Central memory CD8-positive, alpha-beta T cell (primary cell): ENCODE data around the gene CCNQ.

Source experiments
- ATAC-seq: fragments of 150-1000 bp; cut with Tn5 transposase; replicated peaks from 2 replicates; pipeline ENCODE4 v1.10.0; 2022; ENCODE audit warnings: mild to moderate bottlenecking, moderate FRiP score, moderate number of reproducible peaks; ENCODE audit not compliant: poor library complexity, severe bottlenecking; ENCODE audit errors: extremely low read depth
- DNase-seq, 2 donors: peaks; one replicate each; pipeline ENCODE4 v3.0.0; 2021; ENCODE audit warnings: low spot score in 2 of 2
- H3K27ac Mint-ChIP-seq: one replicate; pipeline ENCODE4 v1.8.0; 2022; ENCODE audit warnings: low read depth, mild to moderate bottlenecking, moderate library complexity, mixed read lengths
- H3K27me3 Mint-ChIP-seq: one replicate; pipeline ENCODE4 v1.8.0; 2022; ENCODE audit warnings: mixed read lengths
- H3K36me3 Mint-ChIP-seq: one replicate; pipeline ENCODE4 v1.8.0; 2022; ENCODE audit warnings: mild to moderate bottlenecking, moderate library complexity, mixed read lengths; ENCODE audit not compliant: insufficient read depth
- H3K4me1 Mint-ChIP-seq: one replicate; pipeline ENCODE4 v1.8.0; 2022; ENCODE audit warnings: mixed read lengths
- H3K4me3 Mint-ChIP-seq: one replicate; pipeline ENCODE4 v1.8.0; 2022; ENCODE audit warnings: mild to moderate bottlenecking, moderate library complexity, mixed read lengths
- H3K9me3 Mint-ChIP-seq: one replicate; pipeline ENCODE4 v1.8.0; 2022; ENCODE audit warnings: mixed read lengths

CCNQ gene

DNA sequence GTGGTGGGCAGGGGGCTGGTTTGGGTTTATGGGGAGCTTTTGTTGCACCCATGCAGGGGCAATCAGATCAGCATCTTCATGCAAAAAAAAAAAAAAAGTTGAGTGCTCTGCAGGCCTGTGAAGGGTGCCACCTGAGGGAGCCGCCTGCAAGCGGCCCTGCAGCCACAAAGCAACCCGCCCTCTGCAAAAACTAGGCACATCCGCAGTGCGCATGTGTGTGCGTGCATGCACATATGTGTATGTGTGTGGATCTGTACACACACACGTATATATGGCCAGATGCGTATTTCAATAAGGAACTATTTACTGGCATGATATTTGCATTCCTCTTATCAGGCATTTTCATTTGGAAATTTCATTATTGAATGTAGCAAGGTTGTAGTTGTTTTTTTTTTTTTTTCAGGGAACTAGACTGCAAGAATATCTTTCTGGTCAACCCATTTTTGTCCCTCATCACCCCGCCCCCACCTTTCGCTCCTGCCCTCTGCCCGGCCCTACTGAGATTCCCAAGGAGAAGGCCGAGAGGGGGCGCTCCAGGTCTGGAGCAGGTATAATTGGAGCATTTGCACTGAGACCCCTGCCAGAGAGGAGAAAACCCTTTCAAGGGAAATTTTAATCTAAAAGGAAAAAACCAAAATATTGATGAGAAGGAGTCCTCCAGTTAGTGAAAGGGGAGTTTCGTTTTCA, 18.1 kb downstream of the CCNQ start:
- no peaks in the 10 kb centered on the region for H3K27me3 Mint-ChIP-seq
- no peaks in the 10 kb centered on the region for H3K9me3 Mint-ChIP-seq
- peaks cover 3% of the 10 kb centered on the region for H3K36me3 Mint-ChIP-seq
- no peak overlapping the region for H3K27ac Mint-ChIP-seq
- no peak for DNase-seq
- H3K4me3 Mint-ChIP-seq = no peak overlapping the region
- peaks cover 15% of the 10 kb centered on the region for H3K4me1 Mint-ChIP-seq
- no peak for ATAC-seq

DNA sequence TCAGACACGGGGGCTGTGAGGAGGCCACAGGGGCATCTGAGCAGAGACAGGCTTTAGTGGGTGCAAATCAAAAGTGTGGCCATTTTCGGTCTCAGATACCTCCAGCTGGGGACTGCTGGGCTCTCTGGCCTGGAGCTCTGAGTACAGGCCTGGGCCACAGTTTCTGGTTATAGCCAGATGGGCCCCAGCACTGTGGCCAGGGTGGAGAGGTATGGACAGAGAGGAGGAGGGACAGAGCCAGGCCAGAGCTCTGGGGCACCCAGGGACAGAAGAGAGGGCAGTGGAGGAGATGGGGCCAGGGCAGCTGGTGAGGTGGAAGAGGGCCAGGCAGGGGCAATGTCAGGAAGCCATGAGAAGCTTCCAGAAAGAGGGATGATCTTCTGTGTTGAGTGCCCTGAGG, 20.1 kb downstream of the CCNQ start:
- DNase-seq (no peak), ATAC-seq (no peak)
- Mint-ChIP-seq H3K4me1 (peaks cover 13% of the 10 kb centered on the region), H3K4me3 (no peak overlapping the region), H3K36me3 (no peaks in the 10 kb centered on the region), H3K9me3 (no peaks in the 10 kb centered on the region), H3K27me3 (no peaks in the 10 kb centered on the region), H3K27ac (no peak overlapping the region)

- DNase-seq = no peak
- no peak overlapping the region for H3K4me3 Mint-ChIP-seq
- H3K9me3 Mint-ChIP-seq = no peaks in the 10 kb centered on the region
- peaks cover 8% of the 10 kb centered on the region for H3K4me1 Mint-ChIP-seq
- no peak overlapping the region for H3K27ac Mint-ChIP-seq
- H3K27me3 Mint-ChIP-seq = no peaks in the 10 kb centered on the region
- no peak for ATAC-seq
- H3K36me3 Mint-ChIP-seq = no peaks in the 10 kb centered on the region
Observed at GRCh38 chrX:153578200-153578835, 20.6 kb downstream of the CCNQ start.

GRCh38 chrX:153576961-153577360, 22.0 kb downstream of the CCNQ start:
- no peaks in the 10 kb centered on the region for H3K27me3 Mint-ChIP-seq
- DNase-seq = no peak
- H3K9me3 Mint-ChIP-seq = no peaks in the 10 kb centered on the region
- ATAC-seq = no peak
- no peaks in the 10 kb centered on the region for H3K4me1 Mint-ChIP-seq
- no peak overlapping the region for H3K4me3 Mint-ChIP-seq
- H3K36me3 Mint-ChIP-seq = no peaks in the 10 kb centered on the region
- no peak overlapping the region for H3K27ac Mint-ChIP-seq

GRCh38 chrX:153576239-153576870, 22.6 kb downstream of the CCNQ start:
- no peak overlapping the region for H3K27ac Mint-ChIP-seq
- H3K9me3 Mint-ChIP-seq = no peaks in the 10 kb centered on the region
- no peaks in the 10 kb centered on the region for H3K27me3 Mint-ChIP-seq
- DNase-seq (no peak), ATAC-seq (no peak)
- H3K4me3 Mint-ChIP-seq = no peak overlapping the region
- H3K36me3 Mint-ChIP-seq = no peaks in the 10 kb centered on the region
- no peaks in the 10 kb centered on the region for H3K4me1 Mint-ChIP-seq

DNA sequence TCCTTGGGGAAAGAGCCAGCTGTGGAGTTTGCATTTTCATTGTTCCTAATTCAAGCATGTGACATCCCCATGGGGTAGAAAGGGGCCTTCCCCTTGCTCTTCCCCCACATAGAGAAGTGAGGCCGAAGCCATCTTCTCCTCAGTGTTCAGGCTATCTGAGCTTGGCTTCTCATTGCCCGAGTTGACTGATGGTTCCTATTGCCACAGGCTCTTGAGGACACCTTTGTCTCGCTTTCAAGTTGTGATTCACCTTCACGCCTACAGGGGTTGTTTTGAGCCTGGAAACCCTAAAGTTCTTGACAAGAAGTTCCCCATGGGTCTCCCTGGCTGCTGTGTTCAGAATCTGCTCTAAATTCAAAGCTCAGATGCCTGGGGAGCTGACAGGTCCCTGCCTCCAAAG, 25.0 kb downstream of the CCNQ start:
- Mint-ChIP-seq H3K27me3 (no peaks in the 10 kb centered on the region), H3K9me3 (no peaks in the 10 kb centered on the region), H3K4me3 (no peak overlapping the region), H3K4me1 (no peaks in the 10 kb centered on the region), H3K27ac (no peak overlapping the region), H3K36me3 (no peaks in the 10 kb centered on the region)
- ATAC-seq (no peak), DNase-seq (no peak)

DNA sequence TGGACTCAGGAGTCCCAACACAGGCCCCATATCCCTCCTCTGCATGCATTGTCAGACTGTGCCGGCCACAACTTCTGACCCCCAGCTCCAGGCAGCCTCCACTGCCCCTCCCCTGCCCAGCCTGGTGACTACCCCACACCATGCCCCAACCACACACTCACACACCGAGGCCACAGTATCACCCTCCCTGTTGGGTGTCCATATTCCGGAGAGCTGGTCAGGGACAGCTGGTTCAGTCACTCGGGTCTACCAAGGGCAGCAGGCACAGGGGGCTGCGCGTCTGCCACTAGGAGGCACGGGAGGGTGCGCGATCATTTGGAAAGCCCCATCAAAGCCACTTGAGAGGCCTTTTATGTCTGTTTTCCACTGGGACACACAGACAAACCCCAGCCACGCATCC, 26.3 kb downstream of the CCNQ start:
- H3K36me3 Mint-ChIP-seq = no peaks in the 10 kb centered on the region
- DNase-seq = no peak
- no peaks in the 10 kb centered on the region for H3K9me3 Mint-ChIP-seq
- ATAC-seq = no peak
- no peak overlapping the region for H3K4me3 Mint-ChIP-seq
- no peaks in the 10 kb centered on the region for H3K4me1 Mint-ChIP-seq
- H3K27me3 Mint-ChIP-seq = no peaks in the 10 kb centered on the region
- H3K27ac Mint-ChIP-seq = no peak overlapping the region

DNA sequence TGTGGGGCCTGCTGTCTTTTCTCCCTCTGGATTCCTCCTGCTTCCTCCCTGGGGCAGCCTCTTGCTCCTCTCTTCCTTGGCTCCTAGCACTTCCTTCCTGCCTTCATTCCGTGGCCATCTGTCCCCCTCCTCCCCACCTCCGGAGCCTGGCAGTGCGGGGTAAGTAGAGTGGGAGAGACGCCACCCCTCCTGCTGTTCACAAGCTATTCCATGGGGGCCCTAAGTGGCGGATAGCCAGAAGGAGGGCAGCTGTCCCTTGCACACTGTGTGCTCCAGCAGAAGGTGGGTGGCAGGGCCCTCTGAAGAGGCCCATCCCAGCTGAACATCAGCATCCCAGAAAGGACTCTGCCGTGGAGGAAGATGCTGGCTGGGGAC, 27.4 kb downstream of the CCNQ start:
- no peaks in the 10 kb centered on the region for H3K36me3 Mint-ChIP-seq
- H3K27me3 Mint-ChIP-seq = no peaks in the 10 kb centered on the region
- DNase-seq = no peak
- no peak overlapping the region for H3K27ac Mint-ChIP-seq
- no peaks in the 10 kb centered on the region for H3K9me3 Mint-ChIP-seq
- H3K4me3 Mint-ChIP-seq = no peak overlapping the region
- no peak for ATAC-seq
- H3K4me1 Mint-ChIP-seq = no peaks in the 10 kb centered on the region

DNA sequence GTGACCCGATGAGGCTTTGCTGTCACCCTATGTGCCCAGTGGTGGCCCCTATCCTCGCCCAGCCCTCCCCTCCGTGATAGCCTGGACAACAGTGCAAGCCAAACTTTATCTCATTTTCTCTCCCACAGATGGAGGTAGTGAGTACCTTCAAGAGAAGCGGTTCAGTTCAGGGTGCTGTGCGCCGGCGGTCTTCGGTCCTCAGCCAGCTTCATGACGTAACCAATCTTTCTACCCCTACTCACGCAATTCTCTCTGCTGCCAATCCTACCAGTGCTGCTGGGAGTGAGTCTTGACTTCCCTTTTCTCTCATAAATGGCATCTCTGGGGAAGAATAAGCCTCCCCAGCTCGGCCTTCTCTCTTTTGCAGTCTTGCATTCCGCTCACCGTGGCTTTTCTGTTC, 29.5 kb downstream of the CCNQ start:
- DNase-seq = no peak
- H3K36me3 Mint-ChIP-seq = no peaks in the 10 kb centered on the region
- H3K27me3 Mint-ChIP-seq = no peaks in the 10 kb centered on the region
- H3K4me3 Mint-ChIP-seq = no peak overlapping the region
- no peaks in the 10 kb centered on the region for H3K9me3 Mint-ChIP-seq
- ATAC-seq = no peak
- H3K4me1 Mint-ChIP-seq = no peaks in the 10 kb centered on the region
- H3K27ac Mint-ChIP-seq = no peak overlapping the region

DNA sequence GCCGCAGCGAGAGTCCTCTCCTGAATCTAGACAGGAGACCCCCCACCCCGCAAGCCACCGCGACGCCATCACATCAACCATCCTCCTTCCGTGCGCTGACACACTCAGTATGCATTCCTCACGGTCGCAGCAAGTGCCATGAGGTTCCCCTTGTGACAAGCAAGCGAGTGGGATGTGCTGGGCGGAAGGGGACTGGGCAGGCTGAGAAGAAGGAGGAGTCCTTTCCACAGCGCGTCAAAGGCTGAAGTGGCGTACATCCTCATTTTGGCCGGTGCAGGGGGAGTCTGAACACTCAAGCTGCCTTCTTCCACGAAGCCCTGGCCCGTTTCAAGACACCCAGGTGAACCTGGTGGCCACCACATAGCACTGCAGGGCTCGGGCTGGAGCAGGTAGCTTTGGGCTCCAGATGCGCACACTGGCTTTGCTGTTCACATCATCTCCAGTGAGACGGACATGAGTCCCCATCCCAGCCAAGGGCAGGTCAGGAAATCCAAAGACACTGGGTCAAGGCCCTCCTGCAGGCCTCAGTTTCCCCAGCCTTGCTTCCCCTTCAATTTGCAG, 30.4 kb downstream of the CCNQ start:
- no peak overlapping the region for H3K4me3 Mint-ChIP-seq
- H3K27ac Mint-ChIP-seq = no peak overlapping the region
- H3K4me1 Mint-ChIP-seq = no peaks in the 10 kb centered on the region
- DNase-seq (no peak), ATAC-seq (no peak)
- H3K27me3 Mint-ChIP-seq = no peaks in the 10 kb centered on the region
- H3K9me3 Mint-ChIP-seq = no peaks in the 10 kb centered on the region
- no peaks in the 10 kb centered on the region for H3K36me3 Mint-ChIP-seq

DNA sequence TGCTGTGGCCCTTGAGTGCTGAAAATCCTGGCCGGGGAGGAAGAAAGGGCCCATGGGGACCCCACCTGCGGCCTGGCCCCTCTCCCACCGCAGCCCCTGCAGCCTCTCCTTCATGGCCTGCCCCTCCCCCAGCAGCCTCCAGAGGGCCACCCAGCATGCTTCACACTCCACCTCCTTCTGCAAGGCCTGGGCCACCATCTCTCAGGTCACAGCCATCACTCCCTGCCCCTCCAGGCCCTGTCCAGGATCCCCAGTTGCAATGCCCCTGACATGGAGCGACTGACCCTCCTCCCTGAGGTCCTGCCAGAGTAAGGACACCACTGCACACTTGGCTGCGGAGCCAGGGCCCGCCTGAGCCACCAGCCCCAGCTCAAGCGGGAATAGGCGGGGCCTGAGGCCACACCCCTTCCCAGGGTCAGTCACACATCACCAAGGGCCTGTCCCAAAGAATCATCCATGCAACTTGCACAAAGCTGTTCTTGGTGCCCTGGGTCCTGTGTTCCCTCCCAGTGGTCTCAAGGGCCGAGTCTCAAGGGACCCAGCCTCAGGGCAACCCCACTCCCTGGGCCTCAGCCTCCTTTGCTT, 32.9 kb downstream of the CCNQ start:
- Mint-ChIP-seq H3K4me1 (no peaks in the 10 kb centered on the region), H3K27ac (no peak overlapping the region), H3K9me3 (no peaks in the 10 kb centered on the region), H3K27me3 (no peaks in the 10 kb centered on the region), H3K4me3 (no peak overlapping the region), H3K36me3 (no peaks in the 10 kb centered on the region)
- ATAC-seq (no peak), DNase-seq (no peak)

- no peak for ATAC-seq
- no peaks in the 10 kb centered on the region for H3K4me1 Mint-ChIP-seq
- H3K9me3 Mint-ChIP-seq = no peaks in the 10 kb centered on the region
- no peaks in the 10 kb centered on the region for H3K27me3 Mint-ChIP-seq
- H3K27ac Mint-ChIP-seq = no peak overlapping the region
- no peaks in the 10 kb centered on the region for H3K36me3 Mint-ChIP-seq
- H3K4me3 Mint-ChIP-seq = no peak overlapping the region
- no peak for DNase-seq
Observed at GRCh38 chrX:153564047-153564606, 34.8 kb downstream of the CCNQ start.
